ENCODE measurements around the gene BOC. TPM values are rescaled to one million over a fixed set of nuclear protein-coding genes. Genes with fewer than 3 reads are reported as not detected.

Gene BOC
- total RNA-seq, 1 donor from 2014 or later: 0.33 TPM

DNA sequence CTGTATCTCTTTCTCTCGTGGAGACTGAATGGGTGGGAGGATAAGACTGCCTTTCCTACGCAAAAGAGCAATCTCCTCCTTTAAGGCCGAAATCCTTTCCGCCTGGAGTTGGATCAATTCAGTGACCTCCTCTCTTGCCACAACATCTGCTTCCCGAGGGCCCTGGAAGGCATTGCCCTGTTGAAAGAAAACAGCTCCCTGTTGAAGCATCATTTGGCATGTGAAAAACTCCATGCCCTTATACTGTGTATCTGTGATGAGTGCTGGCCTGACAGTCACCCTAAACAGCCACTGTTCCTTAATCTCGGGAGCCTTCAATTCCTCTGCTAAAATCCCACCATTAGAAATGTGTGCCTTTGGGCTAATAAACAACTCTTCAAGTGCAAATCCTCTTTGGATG, 80.2 kb downstream of the BOC start:
- POLR2A ChIA-PET: no interaction called here
- Mint-ChIP-seq H3K27ac (no peak overlapping the region), H3K36me3 (ENCODE audit: low read depth) (no peaks in the 10 kb centered on the region), H3K9me3 (no peaks in the 10 kb centered on the region), H3K4me1 (no peaks in the 10 kb centered on the region), H3K27me3 (no peaks in the 10 kb centered on the region), H3K4me3 (no peak overlapping the region)
- CTCF ChIA-PET: no interaction called here
- ATAC-seq (ENCODE audit: low read depth) (no peak), DNase-seq (no peak)
- intact Hi-C loops (cut with micrococcal nuclease): no loop called here
- TF ChIP-seq, protein P1, sequence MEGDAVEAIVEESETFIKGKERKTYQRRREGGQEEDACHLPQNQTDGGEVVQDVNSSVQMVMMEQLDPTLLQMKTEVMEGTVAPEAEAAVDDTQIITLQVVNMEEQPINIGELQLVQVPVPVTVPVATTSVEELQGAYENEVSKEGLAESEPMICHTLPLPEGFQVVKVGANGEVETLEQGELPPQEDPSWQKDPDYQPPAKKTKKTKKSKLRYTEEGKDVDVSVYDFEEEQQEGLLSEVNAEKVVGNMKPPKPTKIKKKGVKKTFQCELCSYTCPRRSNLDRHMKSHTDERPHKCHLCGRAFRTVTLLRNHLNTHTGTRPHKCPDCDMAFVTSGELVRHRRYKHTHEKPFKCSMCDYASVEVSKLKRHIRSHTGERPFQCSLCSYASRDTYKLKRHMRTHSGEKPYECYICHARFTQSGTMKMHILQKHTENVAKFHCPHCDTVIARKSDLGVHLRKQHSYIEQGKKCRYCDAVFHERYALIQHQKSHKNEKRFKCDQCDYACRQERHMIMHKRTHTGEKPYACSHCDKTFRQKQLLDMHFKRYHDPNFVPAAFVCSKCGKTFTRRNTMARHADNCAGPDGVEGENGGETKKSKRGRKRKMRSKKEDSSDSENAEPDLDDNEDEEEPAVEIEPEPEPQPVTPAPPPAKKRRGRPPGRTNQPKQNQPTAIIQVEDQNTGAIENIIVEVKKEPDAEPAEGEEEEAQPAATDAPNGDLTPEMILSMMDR (IDR thresholded peaks at IDR 0.05): no peak

GRCh38 chr3:113292933-113293332, 81.6 kb downstream of the BOC start:
- POLR2A ChIA-PET: no interaction called here
- CTCF ChIA-PET: interaction anchor here (1.1 to 1.4 kb wide), 2 partner anchors 242 to 651 kb away, joined by 3 to 5 read pairs; no protein-coding TSS in a partner anchor
- TF ChIP-seq, protein P1 (IDR thresholded peaks at IDR 0.05): no peak
- no peak for DNase-seq
- H3K9me3 Mint-ChIP-seq: no peaks in the 10 kb centered on the region
- no peak overlapping the region for H3K27ac Mint-ChIP-seq
- no peaks in the 10 kb centered on the region for H3K4me1 Mint-ChIP-seq
- intact Hi-C loops (cut with micrococcal nuclease): no loop called here
- H3K4me3 Mint-ChIP-seq: no peak overlapping the region
- H3K36me3 Mint-ChIP-seq (ENCODE audit: low read depth): no peaks in the 10 kb centered on the region
- H3K27me3 Mint-ChIP-seq: no peaks in the 10 kb centered on the region
- ATAC-seq (ENCODE audit: low read depth): no peak

DNA sequence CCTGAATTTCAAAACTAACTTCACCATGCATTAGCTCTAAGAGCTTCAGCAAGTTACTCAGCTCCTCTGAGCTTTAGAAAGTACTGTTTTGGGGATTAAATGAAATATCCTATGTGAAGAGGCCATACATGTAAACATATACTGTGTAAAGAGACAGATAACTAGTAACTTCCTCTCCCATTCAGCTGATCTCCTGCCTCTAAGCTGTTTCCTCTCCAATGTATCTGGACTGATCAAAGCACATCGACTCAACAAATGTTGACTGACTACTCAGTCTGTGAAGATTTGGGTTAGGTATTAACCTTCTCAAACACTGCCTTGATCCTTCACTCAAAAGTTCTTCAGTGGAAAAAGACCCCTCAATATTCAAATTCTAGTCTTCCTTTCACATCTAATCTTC, 82.0 kb downstream of the BOC start:
- H3K9me3 Mint-ChIP-seq: no peaks in the 10 kb centered on the region
- DNase-seq: no peak
- TF ChIP-seq, protein P1 (IDR thresholded peaks at IDR 0.05): no peak
- POLR2A ChIA-PET: no interaction called here
- intact Hi-C loops (cut with micrococcal nuclease): no loop called here
- no peak overlapping the region for H3K4me3 Mint-ChIP-seq
- CTCF ChIA-PET: interaction anchor here (1.1 to 1.4 kb wide), 2 partner anchors 242 to 651 kb away, joined by 3 to 5 read pairs; no protein-coding TSS in a partner anchor
- H3K27ac Mint-ChIP-seq: no peak overlapping the region
- no peaks in the 10 kb centered on the region for H3K27me3 Mint-ChIP-seq
- no peaks in the 10 kb centered on the region for H3K36me3 Mint-ChIP-seq (ENCODE audit: low read depth)
- H3K4me1 Mint-ChIP-seq: no peaks in the 10 kb centered on the region
- ATAC-seq (ENCODE audit: low read depth): no peak

DNA sequence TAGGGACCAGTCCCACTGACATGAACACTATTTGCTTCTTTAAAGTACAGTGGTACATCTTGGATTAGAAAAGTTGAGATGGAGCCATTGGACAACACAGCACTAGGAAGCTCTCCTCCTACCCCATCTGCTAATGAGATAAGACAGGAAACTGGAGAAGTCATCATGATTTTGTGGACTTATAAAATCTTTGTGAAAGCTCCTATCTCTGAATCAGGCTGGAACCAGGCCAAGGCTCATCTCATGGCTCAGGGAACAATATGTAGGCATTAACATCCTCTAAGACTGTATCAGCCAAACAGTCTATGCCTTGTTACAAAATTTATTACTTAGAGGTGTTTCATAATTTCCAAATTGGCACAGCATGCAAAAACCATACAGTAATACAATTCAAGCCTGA, 84.1 kb downstream of the BOC start:
- TF ChIP-seq, protein P1 (IDR thresholded peaks at IDR 0.05): no peak
- DNase-seq: no peak
- intact Hi-C loops (cut with micrococcal nuclease): no loop called here
- no peak for ATAC-seq (ENCODE audit: low read depth)
- Mint-ChIP-seq H3K4me1 (no peaks in the 10 kb centered on the region), H3K27ac (no peak overlapping the region), H3K4me3 (no peak overlapping the region), H3K9me3 (no peaks in the 10 kb centered on the region), H3K27me3 (no peaks in the 10 kb centered on the region), H3K36me3 (ENCODE audit: low read depth) (no peaks in the 10 kb centered on the region)
- ChIA-PET POLR2A (no interaction called here), CTCF (no interaction called here)

GRCh38 chr3:113297287-113297686, 85.9 kb downstream of the BOC start:
- Mint-ChIP-seq H3K27ac (no peak overlapping the region), H3K27me3 (no peaks in the 10 kb centered on the region), H3K36me3 (ENCODE audit: low read depth) (no peaks in the 10 kb centered on the region), H3K9me3 (no peaks in the 10 kb centered on the region), H3K4me1 (no peaks in the 10 kb centered on the region), H3K4me3 (no peak overlapping the region)
- intact Hi-C loops (cut with micrococcal nuclease): no loop called here
- no peak for DNase-seq
- ATAC-seq (ENCODE audit: low read depth): no peak
- TF ChIP-seq, protein P1 (IDR thresholded peaks at IDR 0.05): no peak
- ChIA-PET CTCF (interaction anchor here (1.1 kb wide), 1 partner anchor 9 kb away, joined by 3 read pairs; no protein-coding TSS in a partner anchor), POLR2A (no interaction called here)

Measured in activated B cell treated with CpG ODN at 0.5 μM for 24 hours (primary cell).